ENCODE results near the gene ZNF550. TPM values are rescaled to one million over a fixed set of nuclear protein-coding genes. Genes with fewer than 3 reads are reported as not detected.

ZNF550 gene
- total and polyA plus RNA-seq, 2 of the 13 experiments (the other 11 are each of a cell fraction or from before 2014, with no cell fraction given): 8.6 to 9.1 TPM

DNA sequence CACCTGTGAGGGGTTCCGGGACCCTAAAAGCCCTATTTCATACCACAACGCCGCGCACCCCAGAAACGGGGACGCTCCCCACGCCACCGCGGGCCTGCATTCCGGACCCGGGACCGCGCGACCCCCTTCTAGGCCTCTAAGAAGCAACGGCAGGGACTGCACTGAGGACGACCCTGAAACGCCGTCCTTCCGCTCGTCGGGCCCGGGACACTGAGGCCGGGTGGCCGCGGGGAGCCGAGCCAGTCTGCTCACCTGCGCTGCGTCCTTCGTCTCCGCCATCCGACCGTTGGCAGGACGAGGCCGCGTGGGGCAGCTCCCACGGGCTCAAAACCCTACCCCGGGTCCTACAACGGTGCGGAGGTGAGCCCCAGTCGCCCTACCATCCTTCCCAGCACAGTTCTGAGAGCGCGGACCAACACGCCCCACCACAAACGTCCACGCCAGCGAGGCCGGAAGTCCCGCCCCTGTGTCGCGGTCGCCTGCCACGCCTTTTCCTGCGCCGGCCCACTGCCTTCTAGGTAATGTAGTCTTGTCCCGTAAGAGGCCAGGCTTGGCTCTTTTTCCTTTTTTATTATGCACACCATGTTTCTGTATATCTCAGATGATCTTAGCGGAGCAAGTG lies at the start of gene ZNF550 (continued):
- TF ChIP-seq AHDC1 (CRISPR knock-in tag; IDR thresholded peaks at IDR 0.05; ENCODE audit: borderline replicate concordance): no peak
- no peak for TF ChIP-seq SIX4 (CRISPR knock-in tag; IDR thresholded peaks at IDR 0.05)
- TF ChIP-seq SRSF4 (IDR thresholded peaks at IDR 0.05; ENCODE audit: low read depth, low read length, poor library complexity, severe bottlenecking): no peak
- TF ChIP-seq NR0B2 (CRISPR knock-in tag; IDR thresholded peaks at IDR 0.05): peak; percentile 55; the same call in 1 of the 2 replicates
- TF ChIP-seq RNF2 (conservative IDR thresholded peaks at IDR 0.05; ENCODE audit: low read depth): no peak
- TF ChIP-seq MAF1 (CRISPR knock-in tag; IDR thresholded peaks at IDR 0.05; ENCODE audit: borderline replicate concordance): no peak
- TF ChIP-seq CENPBD1 (CRISPR knock-in tag; IDR thresholded peaks at IDR 0.05; ENCODE audit: borderline replicate concordance, low read depth): no peak
- TF ChIP-seq RBM22 (optimal IDR thresholded peaks at IDR 0.05; ENCODE audit: low read length): no peak
- TF ChIP-seq, protein P1, sequence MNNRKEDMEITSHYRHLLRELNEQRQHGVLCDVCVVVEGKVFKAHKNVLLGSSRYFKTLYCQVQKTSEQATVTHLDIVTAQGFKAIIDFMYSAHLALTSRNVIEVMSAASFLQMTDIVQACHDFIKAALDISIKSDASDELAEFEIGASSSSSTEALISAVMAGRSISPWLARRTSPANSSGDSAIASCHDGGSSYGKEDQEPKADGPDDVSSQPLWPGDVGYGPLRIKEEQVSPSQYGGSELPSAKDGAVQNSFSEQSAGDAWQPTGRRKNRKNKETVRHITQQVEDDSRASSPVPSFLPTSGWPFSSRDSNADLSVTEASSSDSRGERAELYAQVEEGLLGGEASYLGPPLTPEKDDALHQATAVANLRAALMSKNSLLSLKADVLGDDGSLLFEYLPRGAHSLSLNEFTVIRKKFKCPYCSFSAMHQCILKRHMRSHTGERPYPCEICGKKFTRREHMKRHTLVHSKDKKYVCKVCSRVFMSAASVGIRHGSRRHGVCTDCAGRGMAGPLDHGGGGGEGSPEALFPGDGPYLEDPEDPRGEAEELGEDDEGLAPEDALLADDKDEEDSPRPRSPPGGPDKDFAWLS (CRISPR knock-in tag; IDR thresholded peaks at IDR 0.05; ENCODE audit: borderline replicate concordance): no peak
- TF ChIP-seq MLLT10 (CRISPR knock-in tag; IDR thresholded peaks at IDR 0.05): no peak
- no peak; the same call in 1 of the 2 replicates for TF ChIP-seq NRL (CRISPR knock-in tag; IDR thresholded peaks at IDR 0.05; ENCODE audit: borderline replicate concordance)
- TF ChIP-seq POLR2A (IDR thresholded peaks at IDR 0.05; ENCODE audit: insufficient read depth in 1 of 2, low read depth in 2 of 2, low read length in 2 of 2): peak; percentile 68 to 91
- TF ChIP-seq ZNF441 (CRISPR knock-in tag; IDR thresholded peaks at IDR 0.05; ENCODE audit: borderline replicate concordance): 0 out of 2 replicates have a peak, but pooled peaks have one; percentile 30
- no peak for TF ChIP-seq EED (CRISPR knock-in tag; IDR thresholded peaks at IDR 0.05)
- peak; percentile 88 for TF ChIP-seq ZNF704 (CRISPR knock-in tag; IDR thresholded peaks at IDR 0.05; ENCODE audit: borderline replicate concordance)
- TF ChIP-seq ZNF235 (CRISPR knock-in tag; IDR thresholded peaks at IDR 0.05; ENCODE audit: borderline replicate concordance): no peak

Data from HepG2 (cell line).